Activated CD4-positive, alpha-beta T cell treated with anti-CD3 and anti-CD28 coated beads, Interleukin-2, amount 50 U/mL, for 48 hours (primary cell): ENCODE data around the gene CNKSR1.

Experiments used
- DNase-seq, 2 experiments: peaks; one replicate each; pipeline ENCODE4 v3.0.0-alpha.2; 2020

Gene CNKSR1, protein sequence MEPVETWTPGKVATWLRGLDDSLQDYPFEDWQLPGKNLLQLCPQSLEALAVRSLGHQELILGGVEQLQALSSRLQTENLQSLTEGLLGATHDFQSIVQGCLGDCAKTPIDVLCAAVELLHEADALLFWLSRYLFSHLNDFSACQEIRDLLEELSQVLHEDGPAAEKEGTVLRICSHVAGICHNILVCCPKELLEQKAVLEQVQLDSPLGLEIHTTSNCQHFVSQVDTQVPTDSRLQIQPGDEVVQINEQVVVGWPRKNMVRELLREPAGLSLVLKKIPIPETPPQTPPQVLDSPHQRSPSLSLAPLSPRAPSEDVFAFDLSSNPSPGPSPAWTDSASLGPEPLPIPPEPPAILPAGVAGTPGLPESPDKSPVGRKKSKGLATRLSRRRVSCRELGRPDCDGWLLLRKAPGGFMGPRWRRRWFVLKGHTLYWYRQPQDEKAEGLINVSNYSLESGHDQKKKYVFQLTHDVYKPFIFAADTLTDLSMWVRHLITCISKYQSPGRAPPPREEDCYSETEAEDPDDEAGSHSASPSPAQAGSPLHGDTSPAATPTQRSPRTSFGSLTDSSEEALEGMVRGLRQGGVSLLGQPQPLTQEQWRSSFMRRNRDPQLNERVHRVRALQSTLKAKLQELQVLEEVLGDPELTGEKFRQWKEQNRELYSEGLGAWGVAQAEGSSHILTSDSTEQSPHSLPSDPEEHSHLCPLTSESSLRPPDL

DNA sequence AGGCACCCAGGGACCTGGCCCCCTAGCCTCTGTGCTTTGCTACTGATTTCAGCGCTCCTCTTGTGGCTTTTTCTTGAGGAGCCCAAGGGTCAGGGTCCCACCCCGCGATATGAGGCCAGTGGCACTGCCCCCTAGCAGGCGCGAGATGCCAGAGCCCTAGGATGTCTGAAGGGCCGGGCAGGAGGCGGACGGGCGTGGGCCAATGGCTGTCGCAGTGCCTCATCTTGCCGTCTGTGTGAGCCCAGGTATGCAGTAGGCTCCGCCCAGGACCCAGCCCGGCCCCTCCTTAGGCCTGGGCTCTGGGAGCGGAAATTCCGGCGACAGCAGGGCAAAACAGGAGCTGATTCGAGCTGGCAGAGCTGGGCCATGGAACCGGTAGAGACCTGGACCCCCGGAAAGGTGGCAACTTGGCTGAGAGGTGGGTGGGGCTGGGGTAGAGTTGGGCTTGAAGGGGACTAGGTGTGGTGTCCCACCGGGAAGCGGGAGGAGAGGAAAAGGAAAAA lies at the start of gene CNKSR1:
TSS of gene CNKSR1 (plus strand) at position 310 of the 503 bp plus-strand sequence. CDS start at position 367, 57 bp downstream.
- no peak for DNase-seq

DNA sequence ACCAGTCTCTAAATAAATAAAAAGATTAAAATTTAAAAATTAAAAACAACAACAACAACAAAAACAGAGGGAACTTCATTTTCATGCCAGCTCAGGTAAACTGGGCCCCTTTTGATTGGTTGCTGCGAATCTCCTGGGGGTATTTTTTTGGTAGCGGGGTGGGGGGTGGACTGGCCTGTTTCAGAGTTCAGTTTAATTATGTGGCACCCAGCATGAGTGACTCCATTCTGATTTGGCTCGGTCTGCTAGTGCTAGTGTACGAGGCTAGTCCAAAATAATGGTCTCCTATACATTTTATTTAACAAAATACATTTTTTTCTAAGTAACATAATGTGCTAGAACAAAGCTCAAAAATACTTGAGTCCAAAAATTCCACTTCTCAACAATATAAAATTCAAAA lies 47.5 kb upstream of the CNKSR1 start:
- DNase-seq = no peak

DNA sequence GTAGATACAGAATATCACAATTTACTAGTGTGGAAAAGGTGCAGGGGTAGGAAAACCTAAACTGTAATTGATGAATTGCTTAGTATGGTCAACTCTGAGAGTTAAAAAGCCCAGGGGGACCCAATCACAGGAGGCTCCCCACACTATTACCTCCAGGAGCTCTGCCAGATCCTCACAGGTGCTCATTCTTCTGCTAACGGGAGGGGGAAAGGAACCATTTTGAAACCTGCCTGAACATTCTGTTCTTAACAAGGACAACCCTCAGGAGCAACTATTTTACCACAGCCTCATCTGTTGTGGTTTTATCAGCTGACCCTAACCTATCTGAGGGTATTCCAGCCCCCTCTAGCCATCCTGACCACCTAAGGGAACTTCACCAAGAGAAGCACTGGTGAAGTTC lies 46.6 kb upstream of the CNKSR1 start:
- DNase-seq = no peak

DNA sequence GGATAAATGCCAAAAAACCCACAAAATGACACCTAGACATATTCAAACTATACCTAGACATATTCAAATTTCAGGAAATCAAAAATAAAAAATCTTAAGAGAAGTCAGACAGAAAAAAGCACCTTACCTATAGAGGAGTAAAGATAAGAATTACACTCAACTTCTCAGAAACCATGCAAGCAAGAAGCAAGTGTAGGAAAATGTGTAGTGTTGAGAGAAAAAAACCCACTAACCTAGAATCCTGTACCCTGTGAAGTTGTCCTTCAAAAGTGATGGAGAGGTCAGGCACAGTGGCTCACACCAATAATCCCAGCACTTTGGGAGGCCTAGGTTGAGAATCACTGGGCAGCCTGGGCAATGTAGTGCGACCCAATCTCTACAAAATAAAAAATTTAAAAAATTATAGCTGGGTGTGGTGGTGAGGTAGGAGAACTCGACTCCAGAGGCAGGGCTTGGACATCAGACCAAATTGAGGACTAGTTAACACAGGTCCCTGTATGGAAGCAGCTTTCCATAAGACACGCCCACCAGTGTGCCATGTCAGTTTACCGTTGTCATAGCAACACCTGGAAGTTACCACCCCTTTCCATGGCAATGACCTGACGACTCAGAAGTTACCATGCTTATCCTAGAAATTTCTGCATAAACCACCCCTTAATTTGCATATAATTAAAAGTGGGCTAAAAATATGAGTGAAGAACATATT lies 45.0 kb upstream of the CNKSR1 start:
- no peak for DNase-seq

DNA sequence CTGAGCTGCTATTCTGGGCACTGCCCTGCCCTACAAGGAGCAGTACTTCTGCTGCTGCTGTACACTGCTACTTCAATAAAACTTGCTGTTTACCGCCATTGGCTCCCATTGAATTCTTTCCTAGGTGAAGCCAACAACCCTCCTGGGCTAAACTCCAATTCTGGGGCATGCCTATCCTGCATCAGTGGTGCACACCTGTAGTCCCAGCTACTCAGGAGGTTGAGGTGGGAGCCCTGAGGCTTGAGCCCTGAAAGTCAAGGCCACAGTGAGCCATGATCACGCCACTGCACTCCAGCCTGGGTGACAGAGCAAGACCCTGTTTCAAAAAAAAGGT lies 44.5 kb upstream of the CNKSR1 start:
- DNase-seq = no peak

DNA sequence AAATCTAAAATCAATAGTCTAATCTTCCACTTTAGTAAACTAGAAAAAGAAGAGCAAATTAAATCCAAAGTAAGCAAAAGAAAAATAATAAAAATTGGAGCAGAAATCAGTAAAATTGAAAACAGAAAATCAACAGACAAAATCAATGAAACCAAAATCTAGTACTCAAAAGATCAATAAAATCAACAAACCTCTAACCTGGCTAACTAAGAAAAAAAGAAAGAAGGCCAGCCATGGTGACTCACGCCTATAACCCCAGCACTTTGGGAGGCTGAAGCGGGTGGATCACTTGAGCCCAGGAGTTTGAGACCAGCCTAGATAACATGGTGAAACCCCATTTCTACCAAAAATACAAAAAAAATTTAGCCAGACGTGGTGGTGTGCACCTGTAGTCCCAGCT lies 42.8 kb upstream of the CNKSR1 start:
- no peak for DNase-seq

DNA sequence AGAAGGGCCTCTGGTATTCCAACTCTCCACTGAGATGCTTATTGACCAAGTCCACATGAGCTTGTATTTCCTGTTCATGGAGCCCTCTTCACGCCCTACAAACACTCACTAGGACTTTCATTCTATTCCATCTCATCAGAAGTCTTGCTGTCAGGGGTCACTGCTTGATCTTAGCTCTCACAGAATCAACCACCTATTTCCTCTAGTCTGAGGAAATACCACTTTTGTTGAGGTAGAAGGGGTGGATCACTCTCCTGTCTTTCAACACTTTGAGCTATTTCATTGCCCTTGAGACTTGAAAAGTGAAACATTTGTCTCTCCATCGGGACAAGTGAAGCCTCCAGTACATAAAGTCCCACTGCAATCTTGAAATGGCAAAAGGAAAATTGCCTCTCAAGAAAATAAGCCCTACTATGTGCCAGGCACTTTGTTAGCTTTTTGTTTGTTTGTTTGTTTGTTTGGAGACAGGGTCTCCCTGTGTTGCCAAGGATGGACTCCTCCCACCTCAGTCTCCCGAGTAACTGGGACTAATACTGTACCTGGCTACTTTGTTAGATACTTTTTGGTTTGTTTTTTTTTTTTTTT lies 38.2 kb upstream of the CNKSR1 start:
- DNase-seq = no peak

DNA sequence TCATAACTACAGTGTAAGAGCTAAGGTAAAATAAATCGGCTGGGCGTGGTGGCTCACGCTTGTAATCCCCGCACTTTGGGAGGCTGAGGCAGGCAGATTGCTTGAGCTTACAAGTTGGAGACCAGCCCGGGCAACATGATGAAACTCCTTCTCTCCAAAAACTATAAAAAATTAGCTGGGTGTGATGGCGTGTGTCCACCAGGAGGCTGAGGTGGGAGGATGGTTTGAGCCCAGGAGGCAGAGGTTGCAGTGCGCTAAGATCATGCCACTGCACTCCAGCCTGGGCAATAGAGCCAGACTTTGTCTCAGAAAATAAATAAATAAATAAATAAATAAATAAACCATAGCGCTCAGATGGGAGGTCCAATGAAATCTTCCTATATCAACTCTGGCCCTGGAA lies 35.1 kb upstream of the CNKSR1 start:
- no peak for DNase-seq

DNA sequence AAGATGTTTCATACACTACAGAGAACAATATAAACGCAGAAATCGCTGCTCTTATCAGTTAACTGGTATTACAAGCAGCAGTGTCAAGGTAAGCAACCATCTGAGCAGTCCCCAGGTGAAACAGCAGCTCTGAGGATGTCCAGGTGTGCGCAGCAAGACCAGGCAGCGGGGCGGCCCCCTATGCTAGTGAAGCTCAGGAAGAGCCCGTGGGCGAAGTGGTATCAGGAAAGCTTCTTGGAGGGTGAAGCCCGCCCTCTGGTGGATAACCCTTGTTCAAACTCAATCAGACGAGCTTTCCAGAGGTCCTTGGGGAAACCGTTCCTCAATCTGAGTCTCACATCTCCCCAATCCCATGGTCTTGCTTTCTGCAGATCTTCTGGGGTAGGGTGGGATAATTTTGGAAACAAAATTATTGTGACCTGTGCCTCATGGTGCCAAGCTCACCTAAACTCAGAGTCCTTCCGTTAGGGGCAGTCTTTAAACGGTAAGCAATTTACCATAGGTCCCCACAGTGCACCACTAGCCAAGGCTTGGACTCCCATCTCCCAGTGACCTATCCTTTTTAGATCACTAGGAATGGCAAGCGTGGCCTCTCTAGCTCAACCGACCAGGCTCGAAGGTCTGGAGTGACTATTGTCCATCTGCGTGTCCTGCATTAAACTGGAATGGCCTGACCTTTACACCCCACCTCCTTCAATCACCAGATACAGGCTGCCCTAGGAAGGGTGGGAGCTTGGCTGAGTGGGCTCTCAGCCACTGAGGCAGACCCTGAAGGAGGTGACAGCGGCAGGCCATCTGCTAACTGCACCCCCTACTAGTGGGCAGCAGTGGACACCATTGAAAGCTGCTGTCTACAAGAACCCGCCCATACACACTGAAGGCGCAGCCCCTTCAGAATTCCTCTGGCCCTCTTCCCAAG lies 32.0 kb upstream of the CNKSR1 start:
- peak; percentile 71 to 80 for DNase-seq

DNA sequence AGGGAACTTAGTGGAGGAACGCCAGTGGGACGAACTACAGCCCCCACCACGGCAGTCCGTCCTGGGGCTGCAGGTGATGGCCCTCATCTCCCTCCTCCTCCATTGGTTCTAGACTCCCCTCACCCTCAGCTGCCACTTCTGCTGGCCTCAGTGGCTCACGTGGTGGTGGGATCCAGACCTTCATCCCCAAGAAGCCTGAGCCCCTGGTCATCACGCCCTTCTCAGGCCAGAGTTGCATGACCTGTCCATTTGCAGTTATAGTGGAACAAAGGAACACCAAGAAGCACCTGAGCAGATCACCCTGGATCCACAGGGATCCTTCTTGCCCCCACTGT lies 31.4 kb upstream of the CNKSR1 start:
- no peak for DNase-seq

DNA sequence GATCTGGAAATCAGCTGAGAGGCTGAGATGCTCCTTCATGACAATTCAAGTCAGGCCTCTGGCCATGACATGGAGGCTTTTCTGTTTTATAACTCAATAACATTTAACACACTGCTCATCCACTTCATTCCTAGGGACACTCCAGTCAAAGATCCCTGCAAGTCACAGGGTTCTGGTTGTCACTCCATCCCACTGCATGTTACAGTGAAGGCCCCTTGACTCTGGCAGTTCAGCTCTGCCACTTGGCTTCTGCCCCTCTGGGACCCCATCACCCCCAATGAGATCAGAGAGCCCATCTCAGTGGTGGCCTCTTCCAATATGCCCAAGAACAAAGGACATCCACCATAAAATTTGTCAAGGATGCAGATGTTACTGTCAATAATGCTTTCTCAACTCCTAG lies 28.4 kb upstream of the CNKSR1 start:
- no peak for DNase-seq

DNA sequence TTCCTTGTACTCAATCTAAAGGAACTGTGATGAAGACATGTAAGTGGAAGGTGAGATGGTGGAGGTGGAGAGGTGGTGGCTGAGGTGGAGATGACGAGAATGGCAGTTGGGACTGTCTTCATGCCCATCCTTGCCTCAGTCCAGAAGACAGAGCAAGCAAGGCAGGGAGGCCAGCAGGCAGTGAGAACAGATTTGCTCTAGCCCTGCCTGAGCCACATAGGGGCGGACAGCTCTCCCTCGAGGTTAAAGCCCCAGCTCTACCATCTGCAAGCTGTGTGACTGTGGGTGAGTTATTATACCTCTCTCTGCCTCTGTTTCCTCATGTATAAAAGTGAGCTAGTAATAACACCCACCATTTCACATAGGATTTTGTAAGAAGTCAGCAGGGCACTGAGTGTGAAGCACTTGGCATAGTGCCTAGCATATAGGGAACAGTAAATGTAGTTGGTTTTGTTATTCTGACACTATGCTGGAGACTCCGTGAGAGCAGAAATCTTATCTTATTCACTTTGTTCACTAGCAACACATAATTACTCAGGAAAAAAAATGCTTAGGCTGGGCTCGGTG lies 23.2 kb upstream of the CNKSR1 start:
- no peak for DNase-seq

DNA sequence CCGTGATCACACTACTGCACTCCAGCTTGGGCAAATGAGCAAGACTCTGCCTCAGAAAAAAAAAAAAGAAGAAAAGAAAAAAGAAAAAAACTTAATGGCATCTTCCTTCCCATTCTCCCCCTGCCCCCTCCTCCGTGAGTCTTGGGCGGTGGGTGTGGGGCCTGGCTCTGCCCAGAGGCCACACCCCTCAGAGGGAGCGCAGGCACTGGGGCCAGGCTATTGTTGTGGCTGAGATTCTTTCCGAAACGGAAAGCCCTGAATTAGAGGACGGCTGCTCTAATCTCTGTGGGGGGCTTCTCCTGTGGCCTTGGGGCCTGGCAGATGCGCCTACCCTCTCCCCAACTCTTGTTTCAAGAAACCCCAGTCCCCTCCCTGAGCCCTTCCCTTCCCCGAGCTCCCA lies 22.5 kb upstream of the CNKSR1 start:
- DNase-seq = no peak

DNA sequence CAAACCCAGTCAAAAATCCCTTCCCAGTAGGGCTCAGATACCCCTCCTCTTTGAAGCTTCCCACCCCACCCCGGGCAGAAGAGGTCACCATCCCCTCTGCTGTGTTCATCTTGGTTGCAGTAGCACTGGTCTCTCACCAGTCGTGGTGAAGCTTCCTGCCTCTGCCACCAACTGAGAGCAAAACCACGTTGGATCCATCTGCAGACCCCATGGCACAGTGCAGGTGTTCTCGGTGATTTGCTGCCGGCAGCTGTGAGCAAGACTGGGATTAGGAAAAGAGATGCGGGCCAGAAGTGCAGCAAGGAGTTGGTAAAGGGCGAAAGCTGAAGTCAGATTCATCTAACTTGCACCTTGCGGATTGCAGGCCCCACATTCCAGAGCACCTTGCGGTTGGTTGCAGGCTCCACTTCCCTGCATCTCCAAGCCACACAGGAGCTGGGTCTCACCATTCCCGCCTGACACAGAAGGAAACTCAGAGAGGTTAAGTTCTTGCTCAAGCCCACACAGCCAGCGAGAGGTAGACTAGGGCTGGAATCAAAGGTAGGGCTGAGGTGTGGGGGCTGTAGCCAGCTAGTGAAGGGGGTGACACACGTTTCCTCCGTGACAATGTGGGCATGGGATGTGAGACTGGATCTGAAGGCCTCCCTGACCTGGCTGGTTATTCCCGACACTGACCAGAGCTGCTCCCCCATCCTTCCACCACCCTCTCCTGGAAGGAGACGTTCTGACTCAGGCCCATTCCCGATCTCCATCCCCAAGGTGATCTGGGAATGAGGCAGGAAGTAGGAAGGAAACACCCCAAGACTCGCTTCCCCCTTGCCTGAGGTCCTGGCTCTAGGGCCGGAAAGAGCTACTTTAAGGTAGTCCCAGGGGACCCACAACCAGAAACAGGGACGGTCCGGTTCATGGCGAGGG lies 21.7 kb upstream of the CNKSR1 start:
- DNase-seq = no peak

DNA sequence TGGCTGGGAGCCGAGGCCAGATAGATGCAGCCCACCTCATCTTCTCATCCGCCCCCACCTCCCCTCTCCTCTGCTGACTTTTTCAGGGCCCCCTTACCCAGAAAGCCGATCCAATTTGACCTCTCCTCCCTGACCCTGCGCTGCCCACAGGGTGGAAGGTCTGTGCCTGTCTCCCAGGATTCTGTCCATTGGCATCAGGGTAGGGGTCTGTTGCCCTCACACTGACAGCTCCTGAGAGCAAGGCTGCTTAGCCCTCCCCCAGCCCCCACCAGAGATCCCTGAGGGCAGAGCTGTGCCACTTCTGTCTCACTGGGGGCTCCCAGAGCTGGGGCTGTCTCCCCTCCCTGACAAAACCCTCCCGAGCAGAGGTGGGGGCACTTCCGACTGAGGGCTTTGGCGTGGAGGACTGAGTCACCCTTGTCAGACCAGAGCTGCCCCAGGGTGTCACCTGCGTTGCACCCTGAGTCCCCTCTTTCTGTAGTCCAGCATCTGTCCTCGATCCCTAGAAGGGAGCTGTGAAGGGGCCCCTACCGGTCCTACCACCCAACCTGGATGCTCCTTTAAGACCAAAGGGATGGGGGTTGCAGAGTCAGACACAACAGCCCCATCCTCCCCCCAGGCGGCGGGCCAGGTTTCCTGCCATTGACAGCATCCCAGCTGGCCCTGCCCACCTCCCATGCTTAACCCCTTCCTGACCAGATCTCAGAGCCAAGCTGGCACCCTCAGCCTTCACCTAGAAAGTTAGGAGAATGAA lies 20.8 kb upstream of the CNKSR1 start:
- DNase-seq = no peak

DNA sequence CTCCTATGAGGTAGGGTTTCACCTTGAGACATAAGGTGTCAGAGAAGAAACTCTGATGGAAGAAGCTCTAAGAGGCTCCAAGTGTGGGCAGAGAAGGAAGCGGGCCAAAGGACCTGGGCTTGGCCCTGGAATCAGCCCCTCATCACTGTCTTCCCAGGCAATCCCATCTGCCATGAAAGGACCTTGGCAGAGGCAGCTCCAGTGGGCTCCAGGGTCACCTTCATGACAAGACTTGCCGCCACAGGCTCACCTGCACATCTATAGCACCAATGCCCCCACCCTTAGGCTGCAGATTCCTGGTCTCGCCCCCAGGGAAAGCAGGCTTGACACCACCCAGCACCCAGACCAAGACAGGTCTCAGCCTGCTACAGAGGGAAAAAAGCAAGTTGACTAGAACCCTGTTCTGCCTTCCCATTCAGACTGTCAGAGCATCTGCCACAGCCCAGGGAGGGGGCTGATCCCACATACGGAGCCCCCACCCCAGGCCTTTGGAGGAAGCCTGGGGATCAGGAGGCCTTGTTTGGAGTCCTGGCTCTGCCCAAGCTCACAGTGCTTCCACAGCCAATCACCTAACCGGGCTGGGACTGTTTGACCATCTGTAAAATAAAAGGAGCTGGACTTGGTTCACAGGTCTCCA lies 18.9 kb upstream of the CNKSR1 start:
- DNase-seq = no peak

DNA sequence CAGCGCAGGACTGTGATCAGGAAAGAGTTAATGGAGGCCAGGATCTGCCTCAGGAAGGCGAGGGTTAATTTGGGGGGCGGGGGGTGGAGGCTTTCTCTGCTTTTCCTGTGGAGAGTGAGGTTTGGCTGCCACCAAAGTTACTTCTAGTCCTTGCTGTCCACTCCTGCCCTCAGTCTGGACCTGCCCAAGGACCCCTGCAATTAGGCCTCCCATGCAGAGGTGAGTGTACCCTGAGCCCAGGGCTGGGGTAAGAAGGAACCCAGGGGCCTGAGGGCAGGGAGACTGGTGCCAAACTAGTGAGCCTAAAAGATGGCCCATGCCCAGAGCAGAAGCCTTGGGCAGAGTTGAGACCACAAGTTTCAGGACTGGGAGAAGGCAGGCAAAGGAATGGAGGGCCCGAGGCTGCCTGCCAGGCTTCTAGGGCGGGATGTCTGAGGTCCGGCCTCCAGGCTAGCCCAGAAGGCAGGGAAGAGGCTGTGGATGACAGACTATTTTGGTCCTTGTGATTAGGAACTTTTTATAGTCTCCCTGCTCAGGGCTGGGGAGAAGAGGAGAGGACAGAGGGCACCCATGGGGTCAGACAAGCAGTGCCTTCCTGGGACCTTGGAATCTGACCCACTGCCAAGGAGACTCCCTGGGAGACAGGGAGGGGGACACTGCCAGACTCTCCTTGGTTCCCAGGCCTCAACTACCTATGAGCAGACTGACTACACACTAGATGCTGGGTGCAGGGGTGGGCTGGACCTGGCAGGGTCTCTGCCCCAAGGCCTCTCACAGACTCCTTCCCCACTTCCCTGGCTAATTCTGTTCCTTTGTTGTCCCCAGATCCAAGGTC lies 18.2 kb upstream of the CNKSR1 start, which contains the start of gene FAM110D:
TSS of gene FAM110D (plus strand) at position 172 of the 835 bp plus-strand sequence. CDS start 2,213 bp downstream, outside the sequence.
- DNase-seq = no peak

DNA sequence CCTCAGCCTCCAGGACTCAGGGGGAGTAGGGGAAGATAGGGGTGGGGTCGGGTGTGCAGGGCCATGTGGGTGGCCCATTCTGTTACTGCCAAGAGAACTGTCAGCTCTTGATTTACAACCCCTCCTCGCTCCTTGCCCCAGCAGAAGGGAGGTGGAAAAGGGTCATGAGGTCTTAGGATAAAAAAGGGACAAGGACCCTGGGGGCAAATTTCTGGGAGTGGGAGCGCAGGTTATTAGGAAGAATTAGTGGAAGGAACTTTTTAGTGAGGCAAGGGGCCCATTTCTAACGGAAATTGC lies 17.6 kb upstream of the CNKSR1 start:
- DNase-seq = no peak
